Measurements from ENCODE around the gene ZNF284. TPM values are rescaled to one million over a fixed set of nuclear protein-coding genes. Genes with fewer than 3 reads are reported as not detected.
A peak's percentile ranks its signal among the peaks of the same experiment; 100 is the strongest.

The ZNF284 gene
- total RNA-seq, 2 donors from 2014 or later = 1.3 to 1.8 TPM

DNA sequence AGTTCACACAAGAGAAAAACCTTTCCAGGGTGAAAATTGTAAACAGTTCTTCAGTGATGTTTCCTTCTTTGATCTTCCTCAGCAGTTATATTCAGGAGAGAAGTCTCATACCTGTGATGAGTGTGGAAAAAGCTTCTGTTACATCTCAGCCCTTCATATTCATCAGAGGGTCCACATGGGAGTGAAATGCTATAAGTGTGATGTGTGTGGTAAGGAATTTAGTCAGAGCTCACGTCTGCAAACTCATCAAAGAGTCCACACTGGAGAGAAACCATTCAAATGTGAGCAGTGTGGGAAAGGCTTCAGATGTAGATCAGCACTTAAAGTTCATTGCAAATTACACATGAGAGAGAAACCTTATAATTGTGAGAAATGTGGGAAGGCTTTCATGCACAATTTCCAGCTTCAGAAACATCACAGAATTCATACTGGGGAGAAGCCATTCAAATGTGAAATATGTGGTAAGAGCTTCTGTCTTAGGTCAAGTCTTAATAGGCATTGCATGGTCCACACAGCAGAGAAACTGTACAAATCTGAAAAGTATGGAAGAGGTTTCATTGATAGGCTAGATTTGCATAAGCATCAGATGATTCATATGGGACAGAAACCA, 39.9 kb upstream of the ZNF284 start:
- whole genome bisulfite sequencing = 92% methylated on average over 1 of the region's 1 CpG
- Histone ChIP-seq H3K4me3 (no peak overlapping the region), H3K27me3 (replicated peaks; ENCODE audit: insufficient read depth) (no peaks in the 10 kb centered on the region), H3K9me3 (peaks cover 5% of the 10 kb centered on the region), H3K4me1 (replicated peaks) (no peaks in the 10 kb centered on the region), H3K27ac (no peak overlapping the region), H3K36me3 (peaks cover 6 to 12% of the 10 kb centered on the region in 2 donors)
- TF ChIP-seq, protein P1, sequence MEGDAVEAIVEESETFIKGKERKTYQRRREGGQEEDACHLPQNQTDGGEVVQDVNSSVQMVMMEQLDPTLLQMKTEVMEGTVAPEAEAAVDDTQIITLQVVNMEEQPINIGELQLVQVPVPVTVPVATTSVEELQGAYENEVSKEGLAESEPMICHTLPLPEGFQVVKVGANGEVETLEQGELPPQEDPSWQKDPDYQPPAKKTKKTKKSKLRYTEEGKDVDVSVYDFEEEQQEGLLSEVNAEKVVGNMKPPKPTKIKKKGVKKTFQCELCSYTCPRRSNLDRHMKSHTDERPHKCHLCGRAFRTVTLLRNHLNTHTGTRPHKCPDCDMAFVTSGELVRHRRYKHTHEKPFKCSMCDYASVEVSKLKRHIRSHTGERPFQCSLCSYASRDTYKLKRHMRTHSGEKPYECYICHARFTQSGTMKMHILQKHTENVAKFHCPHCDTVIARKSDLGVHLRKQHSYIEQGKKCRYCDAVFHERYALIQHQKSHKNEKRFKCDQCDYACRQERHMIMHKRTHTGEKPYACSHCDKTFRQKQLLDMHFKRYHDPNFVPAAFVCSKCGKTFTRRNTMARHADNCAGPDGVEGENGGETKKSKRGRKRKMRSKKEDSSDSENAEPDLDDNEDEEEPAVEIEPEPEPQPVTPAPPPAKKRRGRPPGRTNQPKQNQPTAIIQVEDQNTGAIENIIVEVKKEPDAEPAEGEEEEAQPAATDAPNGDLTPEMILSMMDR (IDR thresholded peaks at IDR 0.05) = no peak
- TF ChIP-seq POLR2AphosphoS5 (IDR thresholded peaks at IDR 0.05) = no peak
- TF ChIP-seq POLR2A (IDR thresholded peaks at IDR 0.05) = no peak
- intact Hi-C loops (cut with DNase I) = no loop called here
- no peak for DNase-seq (ENCODE audit: low spot score)

DNA sequence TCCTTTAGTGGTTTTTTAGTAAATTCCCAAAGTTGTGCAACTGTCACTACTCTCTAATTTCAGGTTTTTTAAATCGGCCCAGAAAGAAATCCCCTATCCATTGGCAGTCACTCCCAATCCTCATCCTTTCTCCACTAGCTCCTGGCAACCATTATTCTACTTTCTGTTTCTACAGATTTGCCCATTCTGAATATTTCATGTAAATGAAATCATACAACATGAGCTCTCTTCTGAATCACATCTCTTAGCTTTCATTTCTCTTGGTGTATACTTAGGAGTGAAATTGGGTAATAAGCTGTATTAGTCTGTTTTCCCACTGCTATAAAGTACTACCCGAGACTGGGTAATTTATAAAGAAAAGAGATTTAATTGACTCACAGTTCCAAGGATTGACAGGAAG, 29.8 kb upstream of the ZNF284 start:
- WGBS = 80% methylated on average over 2 of the region's 2 CpGs
- no peak overlapping the region for H3K4me3 ChIP-seq

DNA sequence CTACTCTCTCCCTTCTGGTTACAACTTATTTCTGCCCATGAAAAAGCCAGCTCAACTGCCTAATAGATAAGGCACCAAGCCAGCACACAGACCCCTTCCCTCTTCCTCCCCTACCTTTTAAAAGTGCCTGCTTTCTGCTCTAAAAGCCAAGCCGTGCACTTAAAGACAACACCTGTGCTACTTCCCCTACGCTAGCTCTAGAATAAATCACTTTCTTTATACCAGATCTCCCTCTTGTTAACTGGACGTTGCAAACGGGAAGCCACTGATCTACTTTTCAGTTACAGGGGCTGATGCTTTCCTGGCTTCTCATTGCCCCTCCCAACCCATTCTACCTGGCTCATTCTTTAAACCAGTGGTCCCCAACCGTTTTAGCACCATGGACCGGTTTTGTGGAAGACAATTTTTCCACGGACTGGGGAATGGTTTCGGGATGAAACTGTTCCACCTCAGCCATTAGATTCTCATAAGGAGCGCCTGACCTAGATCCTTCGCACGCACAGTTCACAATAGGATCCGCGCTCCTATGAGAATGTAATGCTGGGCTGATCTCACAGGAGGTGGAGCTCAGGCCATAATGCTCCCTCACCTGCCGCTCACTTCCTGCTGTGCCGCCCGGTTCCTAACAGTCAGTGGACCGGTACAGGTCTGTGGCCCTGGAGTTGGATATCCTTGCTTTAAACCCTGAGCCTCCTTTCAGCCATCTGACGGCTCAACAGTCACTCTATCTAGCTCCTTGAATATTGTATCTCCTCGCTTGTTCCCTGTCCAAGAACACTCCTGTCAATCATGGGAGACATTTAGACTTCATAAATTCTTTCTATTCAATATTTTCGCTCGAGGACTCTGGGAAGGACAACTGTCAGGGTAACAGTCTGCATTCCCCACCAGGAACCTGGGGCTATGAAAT, 21.0 kb upstream of the ZNF284 start:
- intact Hi-C loops (cut with DNase I) = loop anchor here (2.0 to 5.0 kb wide), 2 partner anchors 60 to 156 kb away; no protein-coding TSS in a partner anchor
- H3K4me3 ChIP-seq = peak overlapping the region; percentile 67 to 82
- TF ChIP-seq, protein P1 (IDR thresholded peaks at IDR 0.05) = no peak
- TF ChIP-seq POLR2AphosphoS5 (IDR thresholded peaks at IDR 0.05) = no peak
- TF ChIP-seq POLR2A (IDR thresholded peaks at IDR 0.05) = peak; percentile 13
- H3K27me3 ChIP-seq (replicated peaks; ENCODE audit: insufficient read depth) = no peaks in the 10 kb centered on the region
- 23% methylated on average over 21 of the region's 21 CpGs for WGBS
- no peaks in the 10 kb centered on the region for H3K4me1 ChIP-seq (replicated peaks)
- H3K9me3 ChIP-seq = no peaks in the 10 kb centered on the region
- peak overlapping the region; percentile 51 to 77 for H3K27ac ChIP-seq
- no peak for DNase-seq (ENCODE audit: low spot score)
- H3K36me3 ChIP-seq = no peaks in the 10 kb centered on the region

More for the DNA sequence above, 29.8 kb upstream of the ZNF284 start:
- no peak for TF ChIP-seq POLR2A (IDR thresholded peaks at IDR 0.05)
- TF ChIP-seq, protein P1 (IDR thresholded peaks at IDR 0.05) = no peak
- TF ChIP-seq POLR2AphosphoS5 (IDR thresholded peaks at IDR 0.05) = no peak
- Histone ChIP-seq H3K36me3 (no peaks in the 10 kb centered on the region), H3K27me3 (replicated peaks; ENCODE audit: insufficient read depth) (no peaks in the 10 kb centered on the region), H3K9me3 (no peaks in the 10 kb centered on the region), H3K27ac (no peak overlapping the region), H3K4me1 (replicated peaks) (no peaks in the 10 kb centered on the region)
- intact Hi-C loops (cut with DNase I) = no loop called here
- DNase-seq (ENCODE audit: low spot score) = no peak

DNA sequence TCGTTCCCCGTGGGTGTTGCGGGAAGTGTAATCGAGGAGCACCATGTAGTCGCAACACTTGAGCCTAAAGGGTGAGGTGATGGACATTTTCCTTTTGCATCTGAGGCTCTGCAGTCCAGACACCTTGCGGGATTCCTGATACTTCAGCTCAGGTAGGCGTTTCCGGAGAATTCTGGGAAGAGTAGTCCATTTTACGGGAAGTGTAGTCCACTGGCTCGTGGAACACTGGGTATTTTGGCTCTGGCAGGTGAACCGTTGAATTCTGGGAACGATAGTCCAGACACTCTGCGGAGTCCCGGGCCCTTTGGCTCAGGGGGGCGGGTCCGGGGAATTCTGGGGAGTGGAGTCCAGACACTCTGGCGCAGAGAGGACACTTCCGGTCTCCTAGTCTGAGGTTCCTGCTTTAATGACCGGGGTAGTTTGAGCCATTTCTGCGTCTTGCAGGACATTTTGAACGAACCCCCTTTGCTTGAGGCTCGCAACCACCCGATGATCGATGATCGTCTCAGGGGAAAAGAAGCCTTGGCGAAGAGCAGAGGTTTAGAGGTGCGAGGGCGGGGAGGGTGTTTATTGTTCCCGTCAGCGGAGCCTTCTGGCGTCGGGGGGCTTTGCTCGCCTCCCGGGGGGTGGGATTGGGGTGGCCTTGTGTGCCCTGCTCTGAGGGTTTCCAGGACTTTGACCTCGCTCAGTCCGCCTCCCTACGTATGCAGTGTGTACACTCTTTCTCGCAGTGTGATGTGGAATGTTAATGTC, 20.1 kb upstream of the ZNF284 start, which contains the start of gene ZNF223:
TSS of gene ZNF223 (plus strand) at position 387 of the 753 bp plus-strand sequence. CDS start 3,141 bp downstream, outside the sequence.
- Histone ChIP-seq H3K36me3 (no peaks in the 10 kb centered on the region), H3K27me3 (replicated peaks; ENCODE audit: insufficient read depth) (no peaks in the 10 kb centered on the region), H3K4me3 (peak within 1 kb of the TSS; percentile 67 to 82), H3K4me1 (replicated peaks) (no peaks in the 10 kb centered on the region), H3K27ac (peak within 1 kb of the TSS; percentile 75 to 77), H3K9me3 (no peaks in the 10 kb centered on the region)
- intact Hi-C loops (cut with DNase I) = loop anchor here (2.0 to 5.0 kb wide), 2 partner anchors 59 to 155 kb away; no protein-coding TSS in a partner anchor
- 1% methylated on average over 38 of the region's 38 CpGs for WGBS
- TF ChIP-seq, protein P1 (IDR thresholded peaks at IDR 0.05) = peak in 1 of 4 experiments; percentile 8
- peak; percentile 98 for TF ChIP-seq POLR2AphosphoS5 (IDR thresholded peaks at IDR 0.05)
- no peak for TF ChIP-seq POLR2A (IDR thresholded peaks at IDR 0.05)
- peak; percentile 97 for DNase-seq (ENCODE audit: low spot score)
